GM12801 (cell line): ENCODE measurements around the gene GFAP.

Experiments
- CTCF ChIP-seq: IDR thresholded peaks from one replicate; pipeline ENCODE4 v1.5.1; 2011; ENCODE audit warnings: control low read depth; ENCODE audit not compliant: insufficient read length; ENCODE audit errors: extremely low read depth

The GFAP gene

GRCh38 chr17:44906010-44906646 is 9.2 kb downstream of the GFAP start:
- no peak for TF ChIP-seq CTCF

DNA sequence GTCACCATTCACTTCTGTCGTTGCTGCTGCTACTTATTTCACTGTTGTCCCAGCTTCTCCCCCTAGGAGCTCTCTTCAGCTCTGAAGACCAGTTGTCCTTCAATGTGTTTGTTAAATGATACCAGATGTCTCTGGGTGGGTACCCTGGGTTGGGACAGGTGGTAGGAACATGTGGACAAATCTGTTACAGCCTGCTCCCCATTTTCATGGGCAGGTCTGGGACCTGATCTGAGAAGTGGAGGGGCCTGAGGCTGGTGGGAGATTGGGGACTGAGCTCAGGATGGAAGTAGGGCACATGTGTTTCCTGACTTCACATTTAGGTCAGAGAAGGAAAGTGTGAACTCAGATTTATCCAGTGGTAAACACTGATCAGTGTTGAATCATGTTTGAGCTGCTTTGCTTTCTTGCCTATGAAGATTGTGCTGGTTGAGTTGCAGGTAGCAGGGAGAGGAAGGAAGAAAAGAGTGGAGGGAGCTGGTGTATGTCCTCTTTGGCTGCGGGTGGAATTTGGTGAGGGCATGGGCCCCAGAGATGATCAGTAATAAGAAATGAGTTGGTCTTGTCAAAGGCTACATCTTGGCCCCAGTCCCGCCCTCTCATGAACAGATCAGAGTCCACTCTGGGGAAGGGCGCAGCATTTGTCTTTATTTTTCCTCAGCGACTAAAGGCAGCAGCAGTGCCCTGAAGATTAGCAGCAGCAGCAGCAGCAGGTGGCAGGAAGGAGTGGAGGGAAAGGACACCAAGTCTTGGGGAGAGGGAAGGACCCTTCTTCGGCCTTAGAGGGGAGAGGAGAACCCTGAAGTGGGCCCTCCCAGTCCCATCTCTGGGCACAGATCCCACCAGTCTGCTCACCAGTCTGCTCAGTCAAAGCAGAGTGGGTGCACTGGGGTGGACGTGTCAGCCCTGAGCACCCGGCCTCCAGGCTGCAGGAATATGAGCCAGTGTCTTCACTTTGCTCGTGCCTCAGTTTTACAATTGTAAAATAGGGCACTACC is 10.0 kb downstream of the GFAP start:
- TF ChIP-seq CTCF, result no peak

GRCh38 chr17:44904001-44904984 is 11.0 kb downstream of the GFAP start:
- TF ChIP-seq CTCF, result no peak

GRCh38 chr17:44903012-44903685 is 12.2 kb downstream of the GFAP start:
- no peak for TF ChIP-seq CTCF

GRCh38 chr17:44902135-44902760 is 13.1 kb downstream of the GFAP start:
- no peak for TF ChIP-seq CTCF

DNA sequence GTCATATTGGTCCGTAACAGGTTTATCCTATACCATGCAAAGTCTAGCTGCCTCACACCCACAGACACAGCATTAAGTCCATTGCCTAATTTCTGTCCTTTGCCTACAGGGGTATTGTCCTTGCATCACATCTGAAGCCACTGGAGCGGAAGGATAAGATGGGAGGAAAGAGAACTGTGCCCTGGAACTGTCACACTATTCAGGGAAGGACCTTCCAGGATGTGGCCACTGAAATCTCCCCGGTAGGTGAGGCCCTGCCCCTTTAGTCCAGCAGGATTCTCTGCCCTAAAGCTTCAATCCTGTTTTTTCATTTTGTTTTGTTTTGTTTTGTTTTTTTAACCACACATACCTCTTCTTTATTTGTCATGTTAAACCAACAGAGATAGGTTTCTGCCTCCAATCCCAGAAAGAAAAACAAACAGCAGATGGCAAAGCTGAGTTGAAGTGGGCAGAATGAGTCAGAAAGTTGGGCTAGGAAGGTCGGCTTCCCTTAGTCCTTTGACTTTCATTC is 13.8 kb downstream of the GFAP start:
- no peak for TF ChIP-seq CTCF
